H9 (cell line): Measurements from ENCODE around the gene TRPC6. TPM values are rescaled to one million over a fixed set of nuclear protein-coding genes. Genes with fewer than 3 reads are reported as not detected.
A peak's percentile ranks its signal among the peaks of the same experiment; 100 is the strongest.

Experiments used
- DNase-seq: peaks from one replicate; pipeline ENCODE4 v3.0.0-alpha.2; 2017
- H2AFZ ChIP-seq: one replicate; pipeline ENCODE4 v1.6.1; 2013; ENCODE audit warnings: mild to moderate bottlenecking, low read length, control low read depth, moderate library complexity
- H2AK5ac ChIP-seq: 2 replicates; pipeline ENCODE4 v1.6.1; 2013; ENCODE audit warnings: low read length, control low read depth, mixed read lengths; ENCODE audit not compliant: insufficient read length
- H2BK120ac ChIP-seq: one replicate; pipeline ENCODE4 v1.6.1; 2013; ENCODE audit warnings: low read depth, mild to moderate bottlenecking, low read length, control low read depth, inconsistent platforms; ENCODE audit not compliant: poor library complexity, severe bottlenecking
- H2BK12ac ChIP-seq: 2 replicates; pipeline ENCODE4 v1.6.1; 2013; ENCODE audit warnings: low read length, control low read depth, mixed read lengths, low read depth; ENCODE audit not compliant: insufficient read length
- H2BK15ac ChIP-seq: 2 replicates; pipeline ENCODE4 v1.6.1; 2013; ENCODE audit warnings: low read depth, low read length, control low read depth
- H2BK20ac ChIP-seq: one replicate; pipeline ENCODE4 v1.6.1; 2013; ENCODE audit warnings: low read depth, mild to moderate bottlenecking, low read length, control low read depth, inconsistent platforms; ENCODE audit not compliant: poor library complexity, severe bottlenecking
- H2BK5ac ChIP-seq: 2 replicates; pipeline ENCODE4 v1.6.1; 2013; ENCODE audit warnings: low read length, control low read depth, mixed read lengths; ENCODE audit not compliant: insufficient read length
- H3K14ac ChIP-seq: 2 replicates; pipeline ENCODE4 v1.6.1; 2013; ENCODE audit warnings: low read length, control low read depth; ENCODE audit not compliant: insufficient read depth
- H3K18ac ChIP-seq: 2 replicates; pipeline ENCODE4 v1.6.1; 2013; ENCODE audit warnings: low read depth, mild to moderate bottlenecking, mixed read lengths, low read length, control low read depth; ENCODE audit not compliant: insufficient read length
- H3K23ac ChIP-seq: 2 replicates; pipeline ENCODE4 v1.6.1; 2013; ENCODE audit warnings: low read length, control low read depth, mixed read lengths, low read depth; ENCODE audit not compliant: insufficient read length
- H3K23me2 ChIP-seq: 2 replicates; pipeline ENCODE4 v1.6.1; 2013; ENCODE audit warnings: low read depth, mild to moderate bottlenecking, mixed read lengths, low read length, control low read depth; ENCODE audit not compliant: insufficient read length, poor library complexity, severe bottlenecking
- H3K27ac ChIP-seq: 2 replicates; pipeline ENCODE4 v1.5.1; 2013; ENCODE audit warnings: low read length, control low read depth, mixed read lengths, low read depth; ENCODE audit not compliant: insufficient read length
- H3K27me3 ChIP-seq: 2 replicates; pipeline ENCODE4 v1.6.1; 2013; ENCODE audit warnings: low read length, control low read depth, inconsistent platforms; ENCODE audit not compliant: insufficient read depth
- H3K4ac ChIP-seq: 2 replicates; pipeline ENCODE4 v1.6.1; 2013; ENCODE audit warnings: low read depth, mild to moderate bottlenecking, control low read depth, inconsistent platforms, low read length, moderate library complexity
- H3K4me1 ChIP-seq: 2 replicates; pipeline ENCODE4 v1.6.1; 2013; ENCODE audit warnings: low read length, control low read depth, inconsistent platforms; ENCODE audit not compliant: insufficient read depth
- H3K4me2 ChIP-seq: 2 replicates; pipeline ENCODE4 v1.6.1; 2013; ENCODE audit warnings: low read length, control low read depth, mixed read lengths; ENCODE audit not compliant: insufficient read length, insufficient read depth
- H3K56ac ChIP-seq: 2 replicates; pipeline ENCODE4 v1.6.1; 2013; ENCODE audit warnings: low read depth, mild to moderate bottlenecking, mixed read lengths, low read length, control low read depth; ENCODE audit not compliant: insufficient read length
- H3K79me1 ChIP-seq: 2 replicates; pipeline ENCODE4 v1.6.1; 2013; ENCODE audit warnings: low read depth, mild to moderate bottlenecking, moderate library complexity, low read length, control low read depth, inconsistent platforms; ENCODE audit not compliant: insufficient read depth, poor library complexity, severe bottlenecking
- H3K79me2 ChIP-seq: 2 replicates; pipeline ENCODE4 v1.6.1; 2013; ENCODE audit warnings: low read length, control low read depth, inconsistent platforms; ENCODE audit not compliant: insufficient read depth
- H3K9ac ChIP-seq: 2 replicates; pipeline ENCODE4 v1.6.1; 2013; ENCODE audit warnings: low read length, control low read depth, mixed read lengths; ENCODE audit not compliant: insufficient read length; ENCODE audit errors: extremely low read depth
- H3K9me3 ChIP-seq: one replicate; pipeline ENCODE4 v1.6.1; 2013; ENCODE audit warnings: low read depth, low read length, inconsistent platforms; ENCODE audit not compliant: control insufficient read depth
- H3T11ph ChIP-seq: one replicate; pipeline ENCODE4 v1.6.1; 2013; ENCODE audit warnings: mild to moderate bottlenecking, low read length, control low read depth, inconsistent platforms
- H4K20me1 ChIP-seq: one replicate; pipeline ENCODE4 v1.6.1; 2013; ENCODE audit not compliant: control insufficient read depth, insufficient read length, insufficient read depth
- H4K5ac ChIP-seq: 2 replicates; pipeline ENCODE4 v1.6.1; 2013; ENCODE audit warnings: low read depth, mild to moderate bottlenecking, mixed read lengths, low read length, control low read depth; ENCODE audit not compliant: insufficient read length
- H4K8ac ChIP-seq: replicated peaks from 2 replicates; pipeline ENCODE4 v1.6.1; 2013; ENCODE audit warnings: low read length, control low read depth, mixed read lengths, low read depth; ENCODE audit not compliant: insufficient read length
- H4K91ac ChIP-seq: 2 replicates; pipeline ENCODE4 v1.6.1; 2013; ENCODE audit warnings: low read depth, mild to moderate bottlenecking, moderate library complexity, mixed read lengths, low read length, control low read depth; ENCODE audit not compliant: insufficient read length
- H3K27ac Mint-ChIP-seq, 3 experiments: 2 replicates in 2 of 3; 3 replicates in 1 of 3; pipeline ENCODE4 v1.8.0; 2020 to 2021; ENCODE audit warnings: mixed read lengths in 3 of 3, mild to moderate bottlenecking in 1 of 3, moderate library complexity in 1 of 3
- H3K27me3 Mint-ChIP-seq: 2 replicates; pipeline ENCODE4 v1.8.0; 2021; ENCODE audit warnings: low read depth, mild to moderate bottlenecking, moderate library complexity, mixed read lengths
- H3K36me3 Mint-ChIP-seq, 3 experiments: 2 replicates in 2 of 3; 3 replicates in 1 of 3; pipeline ENCODE4 v1.8.0; 2020 to 2021; ENCODE audit warnings: low read depth in 3 of 3, mixed read lengths in 3 of 3; ENCODE audit not compliant: insufficient read depth in 1 of 3
- H3K4me1 Mint-ChIP-seq, 2 experiments: 2 replicates each; pipeline ENCODE4 v1.8.0; 2020; ENCODE audit warnings: mixed read lengths in 2 of 2
- H3K4me3 Mint-ChIP-seq, 2 experiments: 2 replicates in 1 of 2; 3 replicates in 1 of 2; pipeline ENCODE4 v1.8.0; 2020 to 2021; ENCODE audit warnings: mild to moderate bottlenecking in 2 of 2, mixed read lengths in 2 of 2, moderate library complexity in 1 of 2
- H3K9me3 Mint-ChIP-seq, 2 experiments: 2 replicates in 1 of 2; 3 replicates in 1 of 2; pipeline ENCODE4 v1.8.0; 2020; ENCODE audit warnings: mild to moderate bottlenecking in 2 of 2, mixed read lengths in 2 of 2, moderate library complexity in 1 of 2
- CTCF ChIP-seq: fragments of 200-600 bp; sonication (generic); conservative IDR thresholded peaks from 3 replicates; pipeline ENCODE4 v1.8.0; 2021; ENCODE audit warnings: antibody characterized with exemption, mild to moderate bottlenecking
- WGBS: extraction: QIAGEN DNeasy Blood & Tissue Kit; methylation state at CpG from one replicate; pipeline ENCODE4 v1.1.7; 2013; ENCODE audit warnings: missing lambda C conversion rate, low lambda C conversion rate, mixed read lengths; ENCODE audit not compliant: insufficient read length; ENCODE audit errors: extremely low coverage; 5-methylcytosine and 5-hydroxymethylcytosine counted together
- total RNA-seq: library from RNA; stranded (reverse); gene quantifications from 2 replicates; pipeline ENCODE4 v1.2.1, GENCODE V29; 2021

Gene TRPC6
- total RNA-seq, 1 experiment from 2014 or later: 14.4 TPM

GRCh38 chr11:101582236-101582988 lies 1.4 kb downstream of the TRPC6 start:
- Histone ChIP-seq H3K79me1 (no peaks in the 10 kb centered on the region), H3K9me3 (no peaks in the 10 kb centered on the region), H3K27me3 (peaks cover 15% of the 10 kb centered on the region), H2BK5ac (no peak overlapping the region), H2BK12ac (no peak overlapping the region), H4K91ac (no peak overlapping the region), H3K4me1 (no peaks in the 10 kb centered on the region; the same call in 1 of the 2 replicates), H2BK15ac (no peak overlapping the region), H4K20me1 (no peaks in the 10 kb centered on the region), H3K4me2 (peak overlapping the region; percentile 63), H3K27ac (no peak overlapping the region), H3K23me2 (peaks cover 8% of the 10 kb centered on the region), H3T11ph (no peak overlapping the region), H3K9ac (no peak overlapping the region), H3K56ac (no peak overlapping the region), H3K18ac (no peak overlapping the region), H4K8ac (no peak overlapping the region), H2AFZ (no peak overlapping the region), H2AK5ac (no peak overlapping the region), H2BK120ac (no peak overlapping the region), H3K23ac (no peak overlapping the region), H3K4ac (no peak overlapping the region), H3K79me2 (no peaks in the 10 kb centered on the region), H2BK20ac (no peak overlapping the region), H3K14ac (no peak overlapping the region), H4K5ac (no peak overlapping the region)
- no CpG with 5 or more reads among the region's 35 CpGs for WGBS
- peaks cover 44% of the 10 kb centered on the region for H3K27me3 Mint-ChIP-seq
- DNase-seq: no peak
- peaks cover 18 to 28% of the 10 kb centered on the region in 2 experiments for H3K4me1 Mint-ChIP-seq
- H3K36me3 Mint-ChIP-seq: peaks cover 0 to 8% (median 8%) of the 10 kb centered on the region in 3 experiments; a peak in 4 of 7 replicates
- no peak for TF ChIP-seq CTCF
- H3K9me3 Mint-ChIP-seq: peaks cover 0 to 7% of the 10 kb centered on the region in 2 experiments; a peak in 2 of 5 replicates
- H3K4me3 Mint-ChIP-seq: peak overlapping the region; percentile 84 to 89
- H3K27ac Mint-ChIP-seq: no peak overlapping the region
